GM19455 (cell line): ENCODE measurements around the gene MATN1.
A peak's percentile ranks its signal among the peaks of the same experiment; 100 is the strongest.

Experiments
- ATAC-seq: cut with Tn5 transposase; IDR thresholded peaks from one replicate; pipeline ENCODE4 v1.9.1; 2021; ENCODE audit not compliant: unreplicated experiment

Gene MATN1

DNA sequence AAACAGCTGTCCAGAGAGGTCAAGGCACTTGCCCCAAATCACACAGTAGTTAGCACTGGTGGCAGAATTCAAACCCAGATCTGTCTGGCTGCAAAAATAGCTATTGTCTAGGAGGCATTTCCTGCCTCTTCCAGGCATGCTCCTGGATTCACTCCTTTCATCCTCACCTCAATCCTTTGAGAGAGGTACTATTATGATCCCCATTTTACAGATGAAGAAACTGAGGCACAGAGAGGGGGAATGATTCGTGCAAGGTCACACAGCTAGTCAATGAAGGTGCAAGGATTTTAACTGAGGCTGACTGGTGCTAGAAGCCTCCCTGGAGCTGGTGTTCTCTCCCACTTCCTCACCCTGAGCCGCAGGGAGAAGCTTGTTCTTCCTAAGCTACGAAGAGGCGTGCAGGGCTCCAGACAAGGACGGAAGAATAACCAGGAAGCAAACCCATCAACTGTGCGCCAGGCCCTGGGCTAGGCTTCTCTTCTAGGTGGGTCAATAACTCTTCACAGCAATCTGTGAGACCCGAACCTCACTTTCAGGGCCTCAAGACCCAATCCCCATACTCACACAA, 34.8 kb upstream of the MATN1 start:
- ATAC-seq, result no peak

- ATAC-seq, result no peak
These were observed 34.2 kb upstream of the MATN1 start, which contains the start of gene LAPTM5 for GRCh38 chr1:30757352-30758120. Gene LAPTM5, minus strand, starts transcription at chr1:30757774. Its CDS starts 29 bp downstream, at chr1:30757745.

DNA sequence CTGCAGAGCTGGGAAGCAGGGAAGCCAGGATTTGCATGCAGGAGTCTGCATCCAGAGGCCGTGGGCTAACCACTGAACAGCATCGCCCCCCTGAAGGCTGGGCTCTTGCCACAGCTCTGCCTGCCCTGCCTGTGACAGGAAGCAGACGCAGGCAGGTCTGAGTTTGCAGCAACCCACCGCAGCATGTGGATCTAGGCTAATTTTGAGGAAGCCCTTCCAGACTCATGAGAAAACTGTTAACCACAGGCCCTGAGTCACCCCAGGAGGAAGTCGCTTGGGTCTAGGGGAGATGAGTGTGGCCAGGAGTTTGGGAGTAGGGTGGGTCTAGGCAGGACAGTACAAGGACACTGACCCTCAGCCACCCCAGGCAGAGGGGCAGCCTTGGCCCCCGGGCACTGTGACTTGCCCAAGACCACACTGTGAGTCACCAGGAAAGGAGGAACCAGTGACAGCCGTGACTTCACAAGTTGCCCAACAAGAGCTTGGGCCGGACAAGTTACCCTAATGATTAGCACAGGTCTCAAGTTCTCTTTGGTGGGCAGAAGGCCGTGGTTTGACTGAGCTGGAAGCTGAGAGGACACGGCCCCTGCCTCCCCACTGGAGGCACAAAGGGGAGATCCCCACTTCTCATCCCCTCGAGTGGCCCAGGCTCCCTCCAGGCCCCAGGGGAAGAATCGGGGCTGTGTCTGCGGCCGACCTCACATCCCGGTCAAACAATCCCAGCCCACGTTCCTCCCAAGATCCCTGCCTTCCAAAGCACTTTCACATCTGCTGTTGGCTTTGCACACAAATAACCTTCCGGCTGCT, 33.4 kb upstream of the MATN1 start:
- ATAC-seq, result no peak

- no peak for ATAC-seq
These were observed 32.8 kb upstream of the MATN1 start for GRCh38 chr1:30756206-30756544.

GRCh38 chr1:30755746-30756145, 32.4 kb upstream of the MATN1 start:
- no peak for ATAC-seq

DNA sequence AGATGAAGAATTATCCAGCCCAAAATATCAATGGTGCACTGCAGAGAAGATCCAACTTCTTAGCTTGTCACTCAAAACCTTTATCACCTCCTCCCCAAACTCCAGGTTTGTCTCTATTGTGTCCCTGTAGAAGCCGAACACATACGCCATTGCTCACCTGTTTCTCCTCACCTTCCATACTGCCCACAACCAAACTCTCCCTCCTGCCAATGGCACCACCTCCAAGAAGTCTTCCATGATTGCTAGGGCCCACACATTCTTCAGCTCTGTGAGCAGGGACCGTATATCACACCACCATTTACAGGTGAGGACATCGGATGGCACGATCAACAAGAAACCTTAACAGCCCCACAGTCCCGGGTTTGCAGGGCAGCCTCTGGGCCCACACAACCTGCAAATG, 31.9 kb upstream of the MATN1 start:
- no peak for ATAC-seq

GRCh38 chr1:30754684-30755171, 31.3 kb upstream of the MATN1 start:
- peak; percentile 25 for ATAC-seq

DNA sequence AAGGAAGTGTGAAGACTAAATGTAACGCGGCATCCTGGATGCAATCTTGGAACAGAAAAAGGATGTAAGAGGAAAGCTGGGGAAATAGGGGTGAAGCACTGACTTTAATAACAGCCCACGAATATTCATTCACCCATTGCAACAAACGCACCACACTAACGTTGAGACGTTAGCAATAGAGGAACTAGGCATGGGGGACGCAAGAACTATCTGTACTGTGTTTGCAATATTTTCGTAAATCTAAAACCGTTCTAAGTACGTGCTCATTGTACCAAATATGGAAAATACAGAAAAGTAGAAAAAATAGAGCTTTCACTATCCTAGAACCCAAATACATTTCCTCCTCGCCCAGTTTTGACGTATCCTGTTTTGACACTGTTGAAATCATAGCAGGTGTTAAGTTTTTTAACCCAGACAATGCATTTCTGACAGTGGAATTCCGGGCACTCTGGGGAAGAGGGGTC, 30.3 kb upstream of the MATN1 start:
- no peak for ATAC-seq

DNA sequence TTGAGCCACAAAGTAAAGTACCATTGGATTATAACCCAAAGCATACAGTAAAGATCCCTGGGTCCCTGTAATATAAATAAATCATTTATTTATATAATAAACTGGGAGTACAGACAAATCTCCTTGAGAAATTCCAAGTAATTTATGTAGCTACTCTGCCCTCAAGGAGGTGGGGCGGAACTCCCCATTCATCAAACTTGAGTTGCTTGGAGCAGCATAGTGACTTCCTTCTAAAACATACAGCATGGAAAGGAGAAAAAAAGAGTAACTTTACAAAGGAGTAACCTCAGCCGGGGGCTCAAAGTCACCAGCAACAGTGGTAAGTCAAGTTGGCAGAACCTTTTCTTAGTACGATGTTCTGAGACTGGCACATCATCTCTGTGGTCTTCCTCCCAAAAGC, 29.7 kb upstream of the MATN1 start:
- no peak for ATAC-seq

DNA sequence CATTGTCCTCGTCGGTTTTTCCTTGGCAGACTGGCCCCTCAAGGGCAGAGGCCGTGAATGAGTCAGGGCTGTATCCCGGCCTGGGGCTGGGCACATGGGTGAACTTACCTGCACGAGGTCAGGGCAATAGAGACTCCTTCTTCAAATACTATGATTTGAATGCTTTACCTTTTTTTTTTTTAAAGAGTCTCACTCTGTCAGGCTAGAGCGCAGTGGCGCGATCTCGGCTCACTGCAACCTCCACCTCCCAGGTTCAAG, 29.2 kb upstream of the MATN1 start:
- ATAC-seq, result no peak

DNA sequence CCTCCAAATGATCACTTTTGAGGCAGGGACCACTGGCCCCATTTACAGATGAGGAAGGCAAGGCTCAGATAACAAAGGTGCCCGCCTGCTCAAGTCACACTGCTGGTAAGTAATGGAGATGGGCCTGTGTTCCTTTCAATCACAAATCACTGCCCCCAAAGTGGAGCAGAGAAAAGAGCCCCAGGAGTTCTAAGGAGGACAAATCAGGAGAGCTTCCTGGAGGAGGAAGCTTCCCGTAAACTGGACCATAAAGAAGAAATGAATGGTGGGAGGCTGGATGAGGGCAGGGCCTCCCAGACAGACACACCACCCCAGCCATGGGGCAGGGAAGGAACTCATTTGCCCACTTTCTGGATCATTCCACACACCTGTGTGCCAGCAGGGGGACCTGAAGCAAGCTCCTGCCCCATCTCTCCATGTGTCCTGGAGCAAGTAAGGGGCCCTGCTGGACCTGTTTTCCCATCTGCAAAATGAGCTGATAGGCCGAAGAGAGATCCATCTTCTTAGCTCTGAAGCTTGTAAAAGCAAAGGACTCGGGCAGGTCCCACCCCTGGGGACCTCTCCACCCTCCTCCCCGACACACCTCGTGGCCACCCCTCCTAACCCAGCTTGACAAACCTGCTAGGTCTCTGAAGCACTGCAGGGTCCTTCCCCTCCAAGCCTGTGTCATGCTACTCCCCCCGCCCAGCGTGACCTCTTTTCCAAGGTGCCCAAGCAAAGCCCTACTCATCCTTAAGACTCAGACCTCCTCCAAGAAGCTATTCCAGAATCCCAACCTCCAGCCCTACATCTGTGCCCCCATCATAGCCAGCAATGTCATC, 28.7 kb upstream of the MATN1 start:
- ATAC-seq, result no peak

DNA sequence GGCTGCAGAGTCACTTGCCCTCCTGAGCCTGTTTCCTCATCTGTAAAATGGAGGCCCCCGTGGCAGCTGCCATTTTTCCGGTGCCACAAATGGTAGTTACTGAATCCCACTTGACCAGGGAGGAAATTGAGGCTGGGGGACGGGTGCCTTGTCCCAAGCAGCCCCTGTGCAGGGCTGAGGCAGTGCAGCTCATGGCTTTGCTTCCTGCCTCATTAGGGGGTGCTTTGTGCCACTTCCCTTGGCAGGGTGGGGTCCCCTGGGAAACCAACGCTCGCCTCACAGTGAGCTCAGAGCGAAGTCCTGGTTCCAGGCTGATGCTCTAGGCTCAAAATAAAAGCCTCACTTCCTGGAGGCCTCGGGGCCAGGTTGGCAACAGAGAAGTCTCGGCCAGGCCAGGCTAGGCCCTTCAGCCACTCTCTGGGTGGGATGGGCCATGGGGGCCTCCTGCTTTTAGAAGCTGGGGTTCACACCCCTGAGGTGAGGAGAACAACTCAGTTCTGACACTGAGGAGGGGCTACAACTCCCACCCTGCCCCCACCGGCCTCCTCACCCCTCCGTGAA, 27.4 kb upstream of the MATN1 start:
- no peak for ATAC-seq

GRCh38 chr1:30749691-30750583, 26.6 kb upstream of the MATN1 start:
- ATAC-seq, result no peak

DNA sequence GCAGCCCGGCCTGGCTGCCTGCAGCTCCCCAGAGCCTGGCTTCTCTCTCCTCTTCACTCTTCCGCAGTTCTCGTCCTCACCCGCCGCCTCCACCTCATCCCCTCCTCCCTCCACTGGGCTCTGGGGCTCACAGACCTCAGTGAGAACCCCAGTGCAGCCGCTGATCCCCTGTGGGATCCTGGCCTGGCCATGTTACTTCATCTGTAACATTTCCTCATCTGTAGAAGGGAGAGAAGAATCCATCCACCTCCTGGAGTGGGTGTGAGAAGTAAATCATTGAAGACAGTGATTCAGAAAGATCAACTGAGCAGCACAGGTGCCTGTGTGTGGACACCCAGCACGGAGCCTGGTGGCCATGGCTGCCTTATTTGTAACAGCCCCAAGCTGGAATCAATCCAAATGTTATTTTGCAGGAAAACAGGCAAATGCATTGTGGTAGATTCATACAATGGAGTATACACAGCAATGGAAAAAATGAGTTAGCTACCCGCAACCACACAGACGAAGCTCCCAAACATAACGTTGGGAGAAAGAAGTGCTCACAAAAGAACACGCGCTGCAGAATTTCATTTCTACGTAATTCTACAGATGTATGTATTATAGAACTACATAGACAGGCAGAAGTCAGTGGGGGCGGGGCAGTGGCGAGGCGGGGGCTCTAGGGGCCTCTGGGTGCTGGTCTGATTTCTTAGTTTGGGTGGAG, 25.5 kb upstream of the MATN1 start:
- ATAC-seq, result no peak

GRCh38 chr1:30748098-30748698, 24.8 kb upstream of the MATN1 start:
- ATAC-seq, result no peak

DNA sequence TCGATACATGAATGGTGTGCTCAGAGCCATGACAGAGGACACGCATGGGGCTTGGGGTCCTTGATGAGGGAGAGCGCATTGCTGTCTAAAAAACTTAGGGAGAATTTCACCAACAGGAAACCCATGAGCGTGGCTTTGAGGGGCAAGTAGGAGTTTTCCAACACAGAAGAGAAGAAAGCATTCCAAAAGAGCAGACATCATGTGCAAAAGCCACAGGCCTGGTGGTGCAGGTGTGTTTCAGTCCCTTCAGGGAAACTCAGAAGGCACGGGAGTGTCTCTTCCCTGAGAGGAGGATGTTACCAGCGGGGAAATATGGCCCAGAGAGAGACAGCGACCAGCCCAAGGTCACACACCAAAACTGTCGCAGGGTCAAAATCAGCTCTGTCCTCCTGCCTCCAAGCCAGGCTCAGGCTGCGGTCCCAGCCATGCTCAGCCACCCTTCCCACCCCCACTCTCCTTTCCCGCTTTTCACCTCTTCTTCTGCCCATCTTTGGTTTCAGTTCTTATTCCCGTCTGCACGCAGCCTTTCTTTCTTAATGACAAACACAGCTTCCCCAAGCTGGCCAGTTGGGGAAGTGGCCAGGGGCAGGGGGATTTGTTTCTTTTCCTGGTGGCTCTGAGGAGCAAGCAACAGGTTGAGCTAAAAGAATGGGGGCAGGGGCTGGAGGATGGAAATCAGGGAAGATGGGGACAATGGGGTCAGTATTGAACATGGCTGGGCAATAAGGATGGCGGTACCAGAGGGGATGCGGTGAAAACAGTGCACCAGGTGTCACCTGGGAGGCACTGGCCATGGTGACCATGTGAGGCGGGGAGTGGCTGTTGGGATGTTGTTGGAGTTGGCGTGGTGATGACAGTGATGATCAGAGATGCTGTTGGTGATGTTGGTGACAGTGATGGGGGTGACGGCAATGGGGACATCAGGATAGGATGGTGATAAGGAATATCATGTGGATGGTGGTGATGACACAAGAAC, 23.9 kb upstream of the MATN1 start:
- ATAC-seq, result no peak

DNA sequence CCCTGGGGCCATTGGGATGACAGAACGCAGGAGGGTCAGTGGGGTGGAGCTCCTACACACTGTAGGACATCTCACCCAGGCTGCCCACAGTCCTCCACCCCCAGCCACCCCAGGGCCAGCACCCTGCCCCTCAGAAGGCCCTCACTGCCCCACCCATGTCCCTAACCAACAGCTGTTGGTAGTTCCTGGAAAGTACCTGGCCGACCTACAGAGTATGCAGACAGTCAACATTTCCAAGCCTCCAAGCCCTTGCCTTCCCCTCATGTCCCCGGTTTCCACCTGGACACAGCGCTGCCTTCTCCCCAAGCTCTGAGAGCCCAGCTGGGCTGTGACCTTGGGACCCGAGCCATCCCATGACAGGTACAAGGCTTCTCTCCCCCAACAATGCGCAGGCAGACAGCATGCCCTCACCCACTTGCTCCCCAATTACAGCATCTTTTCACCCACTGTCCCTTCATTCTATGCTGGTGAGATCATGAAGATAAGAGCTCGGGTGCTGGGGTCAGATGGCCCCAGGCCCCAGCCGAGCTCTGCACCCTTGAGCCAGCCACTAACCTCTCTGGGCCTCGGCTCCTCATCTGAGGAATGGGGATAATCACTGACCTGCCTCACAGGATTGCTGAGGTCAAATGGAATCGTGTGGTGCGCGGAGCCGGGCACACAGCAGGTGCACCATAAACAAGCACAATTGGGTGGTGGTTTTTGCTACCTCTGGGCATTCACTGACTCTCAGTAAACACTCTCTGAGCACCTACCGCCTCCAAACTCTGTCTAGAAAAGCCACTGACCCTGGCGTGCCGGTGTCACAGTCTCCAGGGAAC, 23.0 kb upstream of the MATN1 start:
- no peak for ATAC-seq
